HG02588 (cell line): ENCODE data around the gene FBXO24.

Experiments
- ATAC-seq: cut with Tn5 transposase; IDR thresholded peaks from one replicate; pipeline ENCODE4 v1.9.1; 2021; ENCODE audit warnings: mild to moderate bottlenecking, moderate library complexity; ENCODE audit not compliant: unreplicated experiment

FBXO24 gene

DNA sequence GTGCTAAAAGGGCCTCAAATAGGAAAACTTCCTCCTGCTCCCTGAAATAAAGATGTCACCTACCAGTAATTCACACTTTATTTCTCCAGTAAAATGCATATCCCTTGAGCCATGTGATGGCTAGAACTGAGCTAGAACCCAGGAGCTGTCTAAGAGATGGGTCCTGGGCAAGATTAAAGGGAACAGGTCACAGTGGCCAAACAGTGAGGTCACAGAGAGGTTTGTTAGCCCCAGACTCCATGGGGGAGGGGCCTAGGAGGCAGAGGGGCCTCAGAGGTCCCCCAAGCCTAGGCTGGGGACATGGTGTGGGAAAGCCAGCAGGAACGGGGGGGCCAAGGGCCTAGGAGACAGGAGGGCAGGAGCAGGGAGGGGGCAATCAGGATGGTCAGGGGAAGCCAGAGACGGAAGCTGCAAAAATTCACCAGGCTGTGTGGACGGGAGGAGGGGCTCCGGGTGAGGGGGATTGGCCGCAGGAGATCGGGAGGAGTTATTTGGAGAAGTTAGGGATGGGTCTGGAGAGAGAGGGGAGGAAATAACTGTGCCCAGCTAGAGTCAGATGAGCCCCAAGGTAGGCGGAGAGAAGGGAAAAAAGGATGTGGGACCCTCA lies 3.3 kb downstream of the FBXO24 start:
- no peak for ATAC-seq

DNA sequence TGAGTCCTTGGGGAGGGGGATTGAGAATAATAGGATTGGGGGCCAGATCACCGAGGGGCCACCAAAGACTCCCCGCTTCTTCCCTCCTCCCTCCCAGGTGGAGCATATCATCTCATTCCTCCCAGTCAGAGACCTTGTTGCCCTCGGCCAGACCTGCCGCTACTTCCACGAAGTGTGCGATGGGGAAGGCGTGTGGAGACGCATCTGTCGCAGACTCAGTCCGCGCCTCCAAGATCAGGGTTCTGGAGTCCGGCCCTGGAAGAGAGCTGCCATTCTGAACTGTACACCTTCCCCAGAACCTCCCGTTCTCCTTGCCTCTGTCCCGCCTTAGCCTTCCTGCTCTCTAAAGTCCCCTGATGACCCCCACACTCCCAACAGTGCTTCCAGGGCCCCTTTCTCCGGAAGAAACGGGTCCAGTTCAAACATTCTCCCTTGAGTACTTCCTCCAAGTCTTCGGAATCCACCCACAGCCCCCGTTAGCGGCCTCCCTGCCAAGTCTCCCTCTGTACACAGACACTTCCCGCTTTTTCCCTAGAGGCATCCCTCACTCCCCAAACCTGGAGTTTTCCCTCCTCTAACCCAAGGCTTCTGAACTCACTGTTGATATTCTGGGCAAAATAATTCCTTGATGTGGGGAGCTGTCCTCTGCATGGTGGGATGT lies 4.1 kb downstream of the FBXO24 start:
- no peak for ATAC-seq

DNA sequence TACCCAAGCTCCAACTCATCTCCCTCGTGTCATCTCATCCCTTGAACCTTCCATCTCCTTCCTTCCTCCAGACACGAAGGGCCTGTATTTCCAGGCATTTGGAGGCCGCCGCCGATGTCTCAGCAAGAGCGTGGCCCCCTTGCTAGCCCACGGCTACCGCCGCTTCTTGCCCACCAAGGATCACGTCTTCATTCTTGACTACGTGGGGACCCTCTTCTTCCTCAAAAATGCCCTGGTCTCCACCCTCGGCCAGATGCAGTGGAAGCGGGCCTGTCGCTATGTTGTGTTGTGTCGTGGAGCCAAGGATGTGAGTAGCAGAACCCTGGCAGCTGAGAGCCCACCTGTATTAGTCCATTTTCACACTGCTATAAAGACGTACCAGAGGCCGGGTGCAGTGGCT lies 5.5 kb downstream of the FBXO24 start:
- ATAC-seq, result no peak

DNA sequence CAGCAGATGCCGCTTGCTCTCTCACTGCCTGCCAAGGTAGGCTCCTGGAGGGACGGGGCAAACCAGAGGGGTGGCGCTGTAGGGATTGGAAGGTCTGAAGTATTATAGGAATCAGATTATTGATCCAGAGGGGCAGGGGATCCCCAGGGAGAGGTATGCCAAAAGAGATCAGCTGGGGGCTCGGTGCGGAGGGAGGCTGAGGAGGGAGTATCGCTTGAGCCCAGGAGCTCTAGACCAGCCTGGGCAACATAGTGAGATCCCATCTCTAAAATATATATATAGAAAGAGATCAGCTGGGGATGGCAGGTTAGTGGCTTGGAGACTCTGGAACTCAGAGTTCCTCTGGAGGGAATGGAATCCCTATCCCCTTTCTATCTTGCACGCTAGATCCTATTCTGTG lies 9.1 kb downstream of the FBXO24 start:
- ATAC-seq, result no peak

DNA sequence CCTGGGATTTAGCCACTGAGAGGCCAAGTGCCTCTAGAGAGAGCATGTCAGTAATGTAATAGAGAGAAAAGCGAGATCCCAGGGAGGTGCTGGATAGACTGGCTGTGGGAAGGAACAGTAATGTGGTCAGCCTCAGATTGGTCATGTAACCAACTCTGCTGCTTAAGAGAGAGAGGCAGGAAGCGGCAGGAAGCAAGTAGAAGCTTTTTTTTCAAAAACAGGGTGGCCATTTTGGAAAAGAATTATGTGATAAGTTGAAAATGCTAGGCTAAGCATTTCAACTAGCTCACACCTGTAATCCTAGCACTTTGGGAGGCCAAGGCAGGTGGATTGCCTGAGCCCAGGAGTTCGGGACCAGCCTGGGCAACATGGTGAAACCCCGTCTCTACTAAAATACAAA lies 12.3 kb downstream of the FBXO24 start:
- ATAC-seq, result no peak

DNA sequence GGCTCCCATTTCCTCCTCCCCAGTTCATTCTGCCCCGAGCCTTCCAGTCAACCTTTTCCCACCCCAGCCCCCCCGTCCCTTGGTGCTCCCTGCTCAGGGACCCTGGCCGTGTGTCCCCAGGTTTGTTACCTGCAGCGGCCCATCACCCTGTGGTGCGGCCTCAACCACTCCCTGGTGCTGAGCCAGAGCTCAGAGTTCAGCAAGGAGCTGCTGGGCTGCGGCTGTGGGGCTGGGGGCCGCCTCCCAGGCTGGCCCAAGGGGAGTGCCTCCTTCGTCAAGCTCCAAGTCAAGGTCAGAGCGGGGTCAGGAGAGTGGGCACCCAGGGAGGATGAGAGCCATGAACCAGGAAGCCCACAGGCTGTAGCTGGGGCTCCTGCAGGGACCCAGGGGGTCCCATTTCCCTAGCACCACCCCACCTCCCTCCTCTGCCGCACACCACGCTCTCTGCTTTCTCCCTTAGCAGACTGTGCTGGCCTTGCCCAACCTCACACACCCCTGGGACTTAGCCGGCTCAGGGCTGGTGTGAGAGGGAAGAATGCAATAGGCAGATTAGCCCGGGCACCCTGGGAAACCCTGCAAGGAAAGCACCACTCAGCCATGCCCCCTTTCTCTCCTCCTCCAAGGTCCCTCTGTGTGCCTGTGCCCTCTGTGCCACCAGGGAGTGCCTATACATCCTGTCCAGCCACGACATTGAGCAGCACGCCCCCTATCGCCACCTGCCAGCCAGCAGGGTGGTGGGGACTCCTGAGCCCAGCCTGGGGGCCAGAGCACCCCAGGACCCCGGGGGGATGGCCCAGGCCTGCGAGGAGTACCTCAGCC lies 14.0 kb downstream of the FBXO24 start:
- ATAC-seq, result no peak

DNA sequence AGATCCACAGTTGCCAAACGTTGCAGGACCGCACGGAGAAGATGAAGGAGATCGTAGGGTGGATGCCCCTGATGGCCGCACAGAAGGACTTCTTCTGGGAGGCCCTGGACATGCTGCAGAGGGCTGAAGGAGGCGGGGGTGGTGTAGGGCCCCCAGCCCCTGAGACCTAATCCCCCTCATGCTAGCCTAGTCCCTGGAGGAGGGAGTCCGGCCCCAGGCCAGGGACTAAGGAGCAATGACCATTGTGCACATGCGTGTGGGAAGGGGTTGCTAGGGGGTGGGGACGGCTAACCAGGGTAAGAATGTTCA lies 14.6 kb downstream of the FBXO24 start:
- no peak for ATAC-seq

DNA sequence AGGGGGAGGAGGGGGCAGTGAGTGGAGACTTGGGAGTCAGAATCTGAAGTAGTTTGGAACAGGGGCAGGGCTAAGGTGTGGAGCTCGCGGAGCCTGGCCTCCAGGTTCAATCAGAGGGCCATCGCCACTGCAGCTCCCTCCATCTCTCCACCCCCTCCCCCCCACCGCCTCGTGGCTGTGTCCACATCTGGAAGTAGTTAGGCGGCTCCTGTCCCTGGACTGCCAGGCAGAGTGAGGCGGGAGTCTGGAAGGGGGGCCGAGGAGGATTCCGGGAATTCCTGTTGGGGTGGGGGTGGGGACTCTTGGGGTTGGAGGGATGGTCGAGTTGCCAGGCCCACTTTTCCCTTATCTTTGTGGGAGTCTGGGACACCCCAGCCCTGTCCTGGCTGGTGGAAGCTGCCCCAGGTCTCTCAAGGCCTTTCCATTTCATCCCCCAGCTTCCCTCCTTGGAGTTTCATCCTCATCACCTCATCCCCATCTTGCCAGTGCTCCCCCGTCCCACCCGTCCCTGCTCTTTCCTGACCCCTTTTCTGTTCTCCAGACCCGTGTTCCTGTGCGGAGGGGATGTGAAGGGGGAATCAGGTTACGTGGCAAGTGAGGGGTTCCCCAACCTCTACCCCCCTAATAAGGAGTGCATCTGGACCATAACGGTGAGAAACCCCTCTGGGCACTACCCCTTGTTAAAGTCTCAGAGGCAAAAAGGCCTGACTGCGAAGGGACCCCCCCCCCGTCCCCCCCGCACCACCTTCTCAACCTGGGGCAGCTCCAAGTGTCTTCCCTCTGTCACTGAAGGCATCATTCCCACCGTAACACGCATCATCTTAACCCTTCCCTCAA lies 17.0 kb downstream of the FBXO24 start:
- no peak for ATAC-seq

DNA sequence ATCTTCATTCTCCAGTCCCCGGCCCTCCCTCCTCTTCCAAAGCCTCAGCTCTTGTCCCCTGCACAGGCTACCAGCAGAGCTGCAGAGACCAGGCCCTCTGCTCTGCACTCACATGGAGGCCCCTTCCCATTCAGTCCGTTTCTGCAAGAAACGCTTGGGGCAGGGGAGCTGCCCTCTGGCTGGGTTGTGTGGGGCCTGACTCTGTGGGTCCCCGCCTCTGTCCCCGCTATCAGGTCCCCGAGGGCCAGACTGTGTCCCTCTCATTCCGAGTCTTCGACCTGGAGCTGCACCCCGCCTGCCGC lies 17.5 kb downstream of the FBXO24 start:
- no peak for ATAC-seq

DNA sequence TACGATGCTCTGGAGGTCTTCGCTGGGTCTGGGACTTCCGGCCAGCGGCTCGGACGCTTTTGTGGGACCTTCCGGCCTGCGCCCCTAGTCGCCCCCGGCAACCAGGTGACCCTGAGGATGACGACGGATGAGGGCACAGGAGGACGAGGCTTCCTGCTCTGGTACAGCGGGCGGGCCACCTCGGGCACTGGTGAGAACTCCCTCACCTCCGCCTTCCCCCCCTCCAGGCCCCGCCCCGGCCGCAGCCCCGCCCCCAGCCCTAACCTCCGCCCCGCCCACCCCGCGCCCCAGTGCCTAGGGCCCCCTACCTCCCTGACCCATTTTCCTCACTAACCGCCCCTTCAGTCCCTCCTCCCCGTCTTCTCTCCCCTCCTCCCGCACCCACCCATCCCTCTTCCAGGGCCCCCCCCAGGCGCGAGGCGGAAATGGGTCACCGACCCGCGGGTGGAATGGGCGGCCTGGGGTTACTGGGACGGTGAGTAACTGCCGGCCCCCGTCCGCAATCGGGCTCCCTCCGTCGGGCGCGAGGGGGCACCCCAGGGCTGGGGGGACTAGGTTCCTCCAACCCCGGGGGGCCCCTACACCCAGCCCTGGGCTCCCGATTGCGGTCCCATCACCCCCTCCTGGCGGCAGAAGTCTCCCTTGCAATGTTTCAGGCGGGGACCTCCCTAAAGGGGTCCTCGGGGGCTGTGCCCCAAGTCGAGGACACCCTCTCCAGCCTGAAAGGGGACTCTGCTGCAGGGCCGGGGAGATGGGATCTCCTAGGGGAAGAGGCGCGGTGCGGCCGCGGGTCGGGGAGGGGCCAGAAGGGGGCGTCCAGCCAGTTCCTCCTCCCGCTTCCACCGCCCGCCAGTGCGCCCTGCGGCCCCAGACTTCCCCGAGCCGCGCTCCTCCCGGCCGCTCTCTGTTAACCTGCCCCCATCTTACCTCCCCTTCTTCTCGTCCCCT lies 18.2 kb downstream of the FBXO24 start:
- ATAC-seq, result peak; percentile 45

DNA sequence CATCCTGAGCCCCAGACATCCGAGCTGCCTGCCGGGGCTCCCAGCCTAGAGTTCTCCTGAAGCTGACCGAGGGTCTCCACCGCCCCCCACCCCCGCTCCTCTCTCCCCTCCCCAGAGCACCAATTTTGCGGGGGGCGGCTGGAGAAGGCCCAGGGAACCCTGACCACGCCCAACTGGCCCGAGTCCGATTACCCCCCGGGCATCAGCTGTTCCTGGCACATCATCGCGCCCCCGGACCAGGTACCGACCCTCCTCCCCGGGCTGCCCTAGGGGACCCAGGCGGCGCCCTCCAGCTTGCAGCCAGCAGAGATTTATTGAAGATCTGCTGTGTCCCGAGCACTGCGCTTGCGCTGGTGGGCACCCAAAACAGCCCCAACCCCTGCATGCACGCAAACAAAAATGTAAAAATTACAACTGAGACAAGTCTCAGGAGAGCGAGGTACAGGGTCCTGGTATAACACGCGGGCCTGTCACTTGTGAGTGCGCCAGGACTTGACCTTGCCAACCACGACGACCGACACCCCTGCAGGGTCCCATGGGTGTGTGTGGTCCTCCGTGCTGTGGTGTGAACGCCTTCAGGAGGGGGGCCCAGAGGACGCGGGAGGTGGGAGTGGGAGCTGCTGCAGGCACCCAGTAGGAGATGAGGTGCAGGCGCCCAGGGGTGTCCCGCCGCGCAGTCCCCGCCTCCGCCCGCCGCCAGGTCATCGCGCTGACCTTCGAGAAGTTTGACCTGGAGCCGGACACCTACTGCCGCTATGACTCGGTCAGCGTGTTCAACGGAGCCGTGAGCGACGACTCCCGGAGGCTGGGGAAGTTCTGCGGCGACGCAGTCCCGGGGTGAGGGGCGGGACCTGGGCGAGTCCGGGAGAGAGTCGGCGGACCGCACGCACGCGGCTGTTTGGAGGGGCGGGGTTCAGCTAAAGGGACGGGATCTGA lies 19.1 kb downstream of the FBXO24 start:
- ATAC-seq, result no peak

DNA sequence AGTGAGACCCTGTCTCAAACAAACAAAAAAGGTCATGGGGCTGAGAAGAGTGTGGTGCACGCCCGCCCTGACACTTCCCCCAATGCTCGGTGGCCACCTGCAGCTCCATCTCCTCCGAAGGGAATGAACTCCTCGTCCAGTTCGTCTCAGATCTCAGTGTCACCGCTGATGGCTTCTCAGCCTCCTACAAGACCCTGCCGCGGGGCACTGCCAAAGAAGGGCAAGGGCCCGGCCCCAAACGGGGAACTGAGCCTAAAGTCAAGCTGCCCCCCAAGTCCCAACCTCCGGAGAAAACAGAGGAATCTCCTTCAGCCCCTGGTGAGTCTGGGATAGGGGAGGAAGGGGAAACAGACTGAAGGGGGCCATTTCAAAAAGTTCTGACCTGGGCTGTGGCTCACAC lies 20.2 kb downstream of the FBXO24 start:
- no peak for ATAC-seq

DNA sequence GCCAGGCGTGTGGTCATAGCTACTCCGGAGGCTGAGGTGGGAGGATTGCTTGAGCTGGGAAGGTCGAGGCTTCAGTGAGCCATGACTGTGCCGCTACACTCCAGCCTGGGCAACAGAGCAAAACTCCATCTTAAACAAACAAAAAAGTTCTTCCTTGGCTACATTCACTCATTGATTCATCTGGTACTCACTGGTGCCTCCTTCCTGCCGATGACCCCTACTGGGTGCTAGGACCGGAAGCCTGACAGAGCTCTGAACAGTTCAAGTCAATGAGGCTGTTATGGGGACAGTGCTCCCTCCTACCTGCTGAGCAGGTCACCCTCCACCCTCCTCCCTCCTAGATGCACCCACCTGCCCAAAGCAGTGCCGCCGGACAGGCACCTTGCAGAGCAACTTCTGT lies 21.0 kb downstream of the FBXO24 start:
- ATAC-seq, result no peak

DNA sequence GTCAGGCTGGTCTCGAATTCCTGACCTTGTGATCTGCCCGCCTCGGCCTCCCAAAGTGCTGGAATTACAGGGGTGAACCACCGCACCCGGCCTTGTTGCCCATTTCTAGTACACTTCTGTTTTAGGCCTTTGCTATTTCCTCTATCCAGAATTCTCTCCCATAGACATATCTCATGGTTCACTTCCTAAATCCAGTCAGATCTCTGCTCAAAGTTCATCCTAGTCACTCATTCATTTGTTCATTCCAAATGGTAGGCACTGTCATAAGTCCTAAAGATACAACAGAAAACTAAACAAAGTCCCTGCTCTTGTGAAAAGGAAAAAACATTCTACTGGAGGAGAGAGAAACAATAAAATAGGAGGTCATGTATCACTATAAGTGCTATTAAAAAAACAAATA lies 23.8 kb downstream of the FBXO24 start:
- ATAC-seq, result no peak

DNA sequence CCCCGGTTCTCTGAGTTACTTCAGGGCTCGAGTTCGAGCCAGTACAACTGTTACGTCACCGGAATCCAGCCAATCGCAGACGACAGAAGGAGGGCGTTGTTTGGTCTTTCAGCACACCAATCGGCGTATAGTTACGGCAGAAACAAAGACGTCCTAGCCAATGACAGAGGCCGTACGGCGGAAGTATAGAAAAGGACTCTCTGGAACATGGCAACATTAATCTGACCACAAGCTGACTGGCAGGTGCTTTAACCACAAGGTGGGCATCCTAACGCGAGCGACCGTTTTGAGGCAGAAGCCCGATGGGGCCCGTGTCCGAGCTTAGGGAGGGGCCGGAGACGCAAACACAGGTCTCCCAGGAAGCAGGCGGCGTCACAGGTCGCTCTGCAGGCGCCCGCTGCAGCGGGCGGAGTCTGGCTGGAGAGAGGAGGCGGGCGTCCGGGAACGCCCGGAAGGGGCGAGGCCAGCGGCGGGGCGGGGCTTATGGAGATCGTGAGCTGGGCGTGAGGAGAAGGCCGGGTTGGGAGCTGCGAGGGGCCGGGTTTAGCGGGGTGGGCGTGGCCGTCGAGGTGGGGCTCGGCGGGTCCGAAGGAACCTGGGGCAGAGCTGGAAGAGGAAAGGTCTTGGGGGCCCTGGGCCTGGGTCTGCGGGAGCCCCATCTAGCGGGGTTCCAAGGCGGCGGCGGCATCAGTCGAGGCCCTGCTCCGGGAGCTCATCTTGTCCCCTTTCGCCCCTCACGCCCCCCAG lies 26.0 kb downstream of the FBXO24 start, which contains the start of gene MOSPD3:
TSS of gene MOSPD3 (plus strand) at position 558 of the 747 bp plus-strand sequence. CDS start 252 bp downstream, outside the sequence.
- peak; percentile 87 for ATAC-seq

DNA sequence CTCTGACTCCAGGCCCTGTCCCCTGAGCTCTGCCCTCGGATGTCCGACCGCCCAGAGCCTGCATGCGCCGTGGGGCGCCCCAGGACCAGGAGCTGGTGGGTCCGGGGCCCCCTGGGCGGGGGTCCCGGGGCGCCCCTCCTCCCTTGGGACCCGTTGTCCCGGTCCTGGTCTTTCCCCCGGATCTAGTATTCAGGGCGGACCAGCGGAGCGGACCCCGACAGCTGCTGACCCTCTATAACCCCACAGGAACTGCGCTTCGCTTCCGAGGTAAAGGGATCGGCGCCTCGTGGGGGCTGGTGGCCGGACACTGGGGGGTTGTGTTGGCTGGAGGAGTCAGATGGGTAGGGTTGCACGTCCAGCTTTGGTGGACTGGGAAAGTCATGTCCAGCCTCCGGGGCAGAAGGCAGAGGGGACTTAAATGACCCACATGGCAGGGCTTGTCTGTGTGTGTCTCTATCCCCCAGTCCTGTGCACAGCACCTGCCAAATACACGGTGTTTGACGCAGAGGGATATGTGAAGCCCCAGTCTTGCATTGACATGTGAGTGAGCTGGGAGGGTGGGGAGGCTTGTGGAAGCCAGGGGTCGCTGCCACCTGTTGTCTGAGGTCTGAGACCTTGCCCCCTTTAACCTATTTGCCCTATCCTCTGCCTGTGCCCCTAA lies 26.7 kb downstream of the FBXO24 start:
- no peak for ATAC-seq

DNA sequence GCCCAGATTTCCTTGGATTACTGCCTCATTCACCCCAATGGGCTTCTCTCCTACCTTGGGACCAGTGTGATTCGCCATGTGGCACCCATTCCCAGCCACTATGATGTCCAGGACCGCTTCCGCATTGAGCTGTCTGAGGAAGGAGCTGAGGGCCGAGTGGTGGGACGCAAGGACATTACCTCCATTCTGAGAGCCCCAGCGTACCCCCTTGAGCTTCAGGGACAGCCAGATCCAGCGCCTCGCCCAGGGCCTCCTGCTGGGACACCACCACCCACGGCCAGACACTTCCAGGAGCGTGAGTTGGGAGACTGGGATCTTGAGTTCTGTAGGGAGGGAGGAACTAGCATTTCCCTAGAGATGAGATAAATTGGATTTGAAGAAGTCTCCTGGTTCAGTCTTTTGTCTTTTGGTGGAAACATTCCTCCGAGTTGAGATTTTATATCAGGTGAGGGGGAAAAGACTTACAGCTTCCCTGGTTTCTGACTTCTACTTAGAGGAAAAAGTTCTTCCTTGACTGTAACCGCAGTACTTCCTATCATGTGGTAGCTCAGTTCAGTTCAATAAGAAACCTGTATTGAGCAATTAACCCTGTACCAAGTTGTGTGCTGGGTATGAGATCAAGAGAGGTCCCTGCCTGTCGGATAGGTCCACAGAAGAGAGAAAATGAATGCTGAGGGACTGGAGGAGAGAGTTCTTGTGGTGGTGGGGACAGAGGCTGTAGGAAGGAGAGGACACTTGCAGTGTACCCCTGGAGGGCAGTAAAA lies 27.5 kb downstream of the FBXO24 start:
- ATAC-seq, result no peak
